GM23338 (cell line): Measurements from ENCODE around the gene TXLNB. TPM values are rescaled to one million over a fixed set of nuclear protein-coding genes. Genes with fewer than 3 reads are reported as not detected.

ENCODE experiments used
- ATAC-seq: fragments of 200-7000 bp; cut with Tn5 transposase; 3 replicates; pipeline ENCODE4 v1.9.1; 2020
- DNase-seq: peaks from one replicate; pipeline ENCODE4 v3.0.0-alpha.2; 2015; ENCODE audit warnings: low spot score
- H2AFZ ChIP-seq: fragments of 200-600 bp; sonication (generic); 2 replicates; pipeline ENCODE4 v1.8.0; 2016; ENCODE audit warnings: antibody characterized with exemption, mild to moderate bottlenecking, moderate library complexity
- H3F3A ChIP-seq: fragments of 200-600 bp; sonication (generic); replicated peaks from 2 replicates; pipeline ENCODE4 v1.8.0; 2017; ENCODE audit warnings: antibody characterized with exemption, mixed run types, low read depth
- H3K27ac ChIP-seq: fragments of 200-600 bp; sonication (generic); 2 replicates; pipeline ENCODE4 v1.6.1; 2016; ENCODE audit warnings: low read depth
- H3K27me3 ChIP-seq: fragments of 200-600 bp; sonication (generic); 2 replicates; pipeline ENCODE4 v1.8.0; 2016; ENCODE audit warnings: mild to moderate bottlenecking, mixed run types, moderate library complexity; ENCODE audit not compliant: insufficient read depth
- H3K36me3 ChIP-seq: fragments of 200-600 bp; sonication (generic); 2 replicates; pipeline ENCODE4 v1.8.0; 2016; ENCODE audit warnings: mild to moderate bottlenecking; ENCODE audit not compliant: insufficient read depth
- H3K4me1 ChIP-seq: fragments of 200-600 bp; sonication (generic); 2 replicates; pipeline ENCODE4 v1.8.0; 2016; ENCODE audit warnings: mild to moderate bottlenecking, moderate library complexity; ENCODE audit not compliant: insufficient read depth
- H3K4me2 ChIP-seq: fragments of 200-600 bp; sonication (generic); 2 replicates; pipeline ENCODE4 v1.7.1; 2017; ENCODE audit warnings: mixed run types
- H3K4me3 ChIP-seq: fragments of 200-600 bp; sonication (generic); 2 replicates; pipeline ENCODE4 v1.6.1; 2016; ENCODE audit warnings: mixed run types
- H3K79me2 ChIP-seq: fragments of 200-600 bp; sonication (generic); replicated peaks from 2 replicates; pipeline ENCODE4 v1.8.0; 2017; ENCODE audit warnings: mild to moderate bottlenecking; ENCODE audit not compliant: insufficient read depth
- H3K9me2 ChIP-seq: fragments of 200-600 bp; sonication (generic); 2 replicates; pipeline ENCODE4 v1.8.0; 2017; ENCODE audit not compliant: insufficient read depth
- H4K20me1 ChIP-seq: fragments of 200-600 bp; sonication (generic); replicated peaks from 2 replicates; pipeline ENCODE4 v1.8.0; 2017; ENCODE audit warnings: mild to moderate bottlenecking; ENCODE audit not compliant: insufficient read depth
- H3K27ac Mint-ChIP-seq: 2 replicates; pipeline ENCODE4 v1.8.0; 2020; ENCODE audit warnings: inconsistent platforms, mild to moderate bottlenecking, moderate library complexity, mixed read lengths
- H3K27me3 Mint-ChIP-seq: 3 replicates; pipeline ENCODE4 v1.8.0; 2022; ENCODE audit warnings: low read depth, mild to moderate bottlenecking, moderate library complexity, mixed read lengths, inconsistent platforms; ENCODE audit not compliant: insufficient read depth, poor library complexity
- H3K36me3 Mint-ChIP-seq: 3 replicates; pipeline ENCODE4 v1.8.0; 2021; ENCODE audit warnings: low read depth, mild to moderate bottlenecking, inconsistent platforms, moderate library complexity, mixed read lengths
- H3K4me1 Mint-ChIP-seq: 3 replicates; pipeline ENCODE4 v1.8.0; 2020; ENCODE audit warnings: mild to moderate bottlenecking, inconsistent platforms, mixed read lengths
- H3K4me3 Mint-ChIP-seq: 3 replicates; pipeline ENCODE4 v1.8.0; 2021; ENCODE audit warnings: moderate library complexity, mild to moderate bottlenecking, inconsistent platforms, mixed read lengths
- H3K9me3 Mint-ChIP-seq: 3 replicates; pipeline ENCODE4 v1.8.0; 2020; ENCODE audit warnings: moderate library complexity, mild to moderate bottlenecking, inconsistent platforms, mixed read lengths
- CREB1 ChIP-seq: fragments of 250-450 bp; sonication (Bioruptor Pico); IDR thresholded peaks from 2 replicates; pipeline ENCODE4 v1.5.0; 2020; ENCODE audit warnings: low read depth, mild to moderate bottlenecking, moderate library complexity
- EZH2phosphoT487 ChIP-seq: fragments of 200-600 bp; sonication (generic); IDR thresholded peaks from one replicate; pipeline ENCODE4 v1.8.1; 2018; ENCODE audit warnings: antibody characterized with exemption; ENCODE audit not compliant: unreplicated experiment
- JUNB ChIP-seq: IDR thresholded peaks from one replicate; pipeline ENCODE4 v1.6.1; 2016; ENCODE audit warnings: antibody characterized with exemption; ENCODE audit not compliant: unreplicated experiment
- NANOG ChIP-seq: IDR thresholded peaks from 2 replicates; pipeline ENCODE4 v1.6.1; 2016; ENCODE audit warnings: antibody characterized with exemption, borderline replicate concordance
- POLR2AphosphoS5 ChIP-seq: IDR thresholded peaks from 2 replicates; pipeline ENCODE4 v1.6.1; 2016; ENCODE audit warnings: antibody characterized with exemption, low read depth
- STAT1 ChIP-seq: IDR thresholded peaks from one replicate; pipeline ENCODE4 v1.6.1; 2016; ENCODE audit warnings: antibody characterized with exemption; ENCODE audit not compliant: unreplicated experiment
- ZNF114 ChIP-seq: fragments of 250-450 bp; sonication (Bioruptor Pico); IDR thresholded peaks from 2 replicates; pipeline ENCODE4 v1.5.0; 2020; ENCODE audit warnings: mild to moderate bottlenecking, moderate library complexity
- ZNF331 ChIP-seq: fragments of 250-450 bp; sonication (Bioruptor Pico); IDR thresholded peaks from 2 replicates; pipeline ENCODE4 v1.5.0; 2020; ENCODE audit warnings: low read depth, mild to moderate bottlenecking, moderate library complexity
- polyA plus RNA-seq: library from polyadenylated mRNA; unstranded; fragments of >200 nt; fragmentation: Nextera tagmentation; extraction: Ambion mirVana; gene quantifications from 2 replicates; pipeline ENCODE4 v1.2.1, GENCODE V29; 2016
- total RNA-seq: library from RNA; depleted of rRNA; stranded (reverse); fragments of >200 nt; shearing (Covaris generic); gene quantifications from 2 replicates; pipeline ENCODE4 v1.2.3, GENCODE V29; 2014
- TF ChIP-seq, protein P1 (sequence below), 2 experiments: fragments of 200-600 bp in 1 of 2; sonication (generic) in 1 of 2; conservative IDR thresholded peaks; 2 replicates each; pipeline versions ENCODE4 v1.5.1 to v1.6.1; 2016 to 2017; ENCODE audit warnings: antibody characterized with exemption in 2 of 2, low read depth in 2 of 2, mild to moderate bottlenecking in 2 of 2, moderate library complexity in 1 of 2
- TF ChIP-seq, protein P2 (sequence below): IDR thresholded peaks from 2 replicates; pipeline ENCODE4 v1.6.1; 2016; ENCODE audit warnings: antibody characterized with exemption
- TF ChIP-seq, protein P3 (sequence below): IDR thresholded peaks from one replicate; pipeline ENCODE4 v1.6.1; 2018; ENCODE audit warnings: antibody characterized with exemption; ENCODE audit not compliant: unreplicated experiment

Gene TXLNB
- total and polyA plus RNA-seq, 2 experiments from 2014 or later, result 0.11 to 0.28 TPM

DNA sequence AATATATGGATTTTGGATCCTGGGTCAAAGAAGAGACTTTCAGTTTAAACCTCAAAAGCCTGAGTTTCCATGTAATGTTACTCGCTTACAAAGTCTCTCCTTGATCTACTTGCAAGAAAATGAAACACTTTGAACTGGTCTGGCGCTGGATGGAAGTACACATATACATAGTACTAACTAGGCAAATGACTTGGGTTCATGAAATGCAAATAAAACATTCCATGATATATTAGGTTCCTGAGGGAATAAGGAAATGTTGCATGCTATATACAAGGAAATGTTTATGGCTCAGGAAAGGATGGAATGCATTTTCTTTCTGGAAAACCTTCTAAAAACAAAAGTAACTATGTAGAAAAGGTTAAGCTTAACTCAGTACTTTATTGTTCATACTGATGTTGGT lies 11.4 kb upstream of the TXLNB start:
- Histone ChIP-seq H3K27ac (no peak overlapping the region), H3K79me2 (no peaks in the 10 kb centered on the region), H3K4me1 (no peaks in the 10 kb centered on the region), H3K9me2 (no peaks in the 10 kb centered on the region; the same call in 1 of the 2 replicates), H2AFZ (no peak overlapping the region), H3K4me3 (no peak overlapping the region), H3K4me2 (no peak overlapping the region), H4K20me1 (no peaks in the 10 kb centered on the region), H3K27me3 (no peaks in the 10 kb centered on the region), H3F3A (no peaks in the 10 kb centered on the region), H3K36me3 (no peaks in the 10 kb centered on the region)
- H3K27ac Mint-ChIP-seq, result no peak overlapping the region
- no peaks in the 10 kb centered on the region for H3K36me3 Mint-ChIP-seq
- H3K9me3 Mint-ChIP-seq, result no peaks in the 10 kb centered on the region
- TF ChIP-seq NANOG, result no peak
- peaks cover 4% of the 10 kb centered on the region; the same call in 2 of the 3 replicates for H3K4me1 Mint-ChIP-seq
- no peaks in the 10 kb centered on the region for H3K27me3 Mint-ChIP-seq
- DNase-seq, result no peak
- no peak for ATAC-seq
- no peak overlapping the region for H3K4me3 Mint-ChIP-seq

DNA sequence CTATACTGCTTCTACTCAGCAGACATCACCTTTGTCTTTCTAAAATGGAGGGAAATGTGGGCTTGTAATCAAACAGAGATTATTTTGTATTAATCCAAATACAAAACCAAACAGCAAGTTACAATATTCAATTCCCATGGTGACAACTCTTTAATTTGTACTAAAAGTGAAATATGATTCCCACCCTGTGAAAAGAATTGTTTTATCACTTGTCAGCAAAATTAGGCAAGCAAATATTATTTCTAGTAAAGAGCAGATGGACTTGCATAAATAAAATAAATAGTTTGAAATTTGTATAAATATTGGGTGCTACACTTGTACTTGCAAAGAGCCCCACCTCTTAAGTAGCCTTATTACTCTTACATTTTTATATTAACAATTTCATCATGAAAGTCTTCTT lies 6.1 kb upstream of the TXLNB start:
- H3K27me3 Mint-ChIP-seq, result no peaks in the 10 kb centered on the region
- H3K4me3 ChIP-seq, result no peak overlapping the region
- no peaks in the 10 kb centered on the region for H3K9me3 Mint-ChIP-seq
- H3K27ac ChIP-seq, result no peak overlapping the region
- H3K27ac Mint-ChIP-seq, result no peak overlapping the region
- H2AFZ ChIP-seq, result no peak overlapping the region
- H3K4me1 ChIP-seq, result no peaks in the 10 kb centered on the region
- no peaks in the 10 kb centered on the region for H3K9me2 ChIP-seq
- H3K4me2 ChIP-seq, result no peak overlapping the region
- H3K27me3 ChIP-seq, result no peaks in the 10 kb centered on the region
- no peaks in the 10 kb centered on the region for H3K79me2 ChIP-seq
- no peaks in the 10 kb centered on the region for H3F3A ChIP-seq
- H3K4me3 Mint-ChIP-seq, result no peak overlapping the region
- no peaks in the 10 kb centered on the region for H3K36me3 ChIP-seq
- H3K4me1 Mint-ChIP-seq, result 0 out of 3 replicates have a peak, but pooled peaks cover 3% of the 10 kb centered on the region
- H4K20me1 ChIP-seq, result no peaks in the 10 kb centered on the region
- 0 out of 3 replicates have a peak, but pooled peaks cover 4% of the 10 kb centered on the region for H3K36me3 Mint-ChIP-seq
- ATAC-seq, result no peak
- DNase-seq, result no peak
- TF ChIP-seq EZH2phosphoT487 (no peak), CREB1 (no peak), JUNB (no peak), ZNF114 (CRISPR knock-in tag) (no peak), ZNF331 (no peak), STAT1 (no peak), NANOG (no peak), POLR2AphosphoS5 (no peak)
- TF ChIP-seq, protein P1, sequence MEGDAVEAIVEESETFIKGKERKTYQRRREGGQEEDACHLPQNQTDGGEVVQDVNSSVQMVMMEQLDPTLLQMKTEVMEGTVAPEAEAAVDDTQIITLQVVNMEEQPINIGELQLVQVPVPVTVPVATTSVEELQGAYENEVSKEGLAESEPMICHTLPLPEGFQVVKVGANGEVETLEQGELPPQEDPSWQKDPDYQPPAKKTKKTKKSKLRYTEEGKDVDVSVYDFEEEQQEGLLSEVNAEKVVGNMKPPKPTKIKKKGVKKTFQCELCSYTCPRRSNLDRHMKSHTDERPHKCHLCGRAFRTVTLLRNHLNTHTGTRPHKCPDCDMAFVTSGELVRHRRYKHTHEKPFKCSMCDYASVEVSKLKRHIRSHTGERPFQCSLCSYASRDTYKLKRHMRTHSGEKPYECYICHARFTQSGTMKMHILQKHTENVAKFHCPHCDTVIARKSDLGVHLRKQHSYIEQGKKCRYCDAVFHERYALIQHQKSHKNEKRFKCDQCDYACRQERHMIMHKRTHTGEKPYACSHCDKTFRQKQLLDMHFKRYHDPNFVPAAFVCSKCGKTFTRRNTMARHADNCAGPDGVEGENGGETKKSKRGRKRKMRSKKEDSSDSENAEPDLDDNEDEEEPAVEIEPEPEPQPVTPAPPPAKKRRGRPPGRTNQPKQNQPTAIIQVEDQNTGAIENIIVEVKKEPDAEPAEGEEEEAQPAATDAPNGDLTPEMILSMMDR (conservative IDR thresholded peaks at IDR 0.05; ENCODE audit: low read depth in 2 of 2), result no peak
- TF ChIP-seq, protein P2, sequence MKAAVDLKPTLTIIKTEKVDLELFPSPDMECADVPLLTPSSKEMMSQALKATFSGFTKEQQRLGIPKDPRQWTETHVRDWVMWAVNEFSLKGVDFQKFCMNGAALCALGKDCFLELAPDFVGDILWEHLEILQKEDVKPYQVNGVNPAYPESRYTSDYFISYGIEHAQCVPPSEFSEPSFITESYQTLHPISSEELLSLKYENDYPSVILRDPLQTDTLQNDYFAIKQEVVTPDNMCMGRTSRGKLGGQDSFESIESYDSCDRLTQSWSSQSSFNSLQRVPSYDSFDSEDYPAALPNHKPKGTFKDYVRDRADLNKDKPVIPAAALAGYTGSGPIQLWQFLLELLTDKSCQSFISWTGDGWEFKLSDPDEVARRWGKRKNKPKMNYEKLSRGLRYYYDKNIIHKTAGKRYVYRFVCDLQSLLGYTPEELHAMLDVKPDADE, result no peak
- TF ChIP-seq, protein P3, sequence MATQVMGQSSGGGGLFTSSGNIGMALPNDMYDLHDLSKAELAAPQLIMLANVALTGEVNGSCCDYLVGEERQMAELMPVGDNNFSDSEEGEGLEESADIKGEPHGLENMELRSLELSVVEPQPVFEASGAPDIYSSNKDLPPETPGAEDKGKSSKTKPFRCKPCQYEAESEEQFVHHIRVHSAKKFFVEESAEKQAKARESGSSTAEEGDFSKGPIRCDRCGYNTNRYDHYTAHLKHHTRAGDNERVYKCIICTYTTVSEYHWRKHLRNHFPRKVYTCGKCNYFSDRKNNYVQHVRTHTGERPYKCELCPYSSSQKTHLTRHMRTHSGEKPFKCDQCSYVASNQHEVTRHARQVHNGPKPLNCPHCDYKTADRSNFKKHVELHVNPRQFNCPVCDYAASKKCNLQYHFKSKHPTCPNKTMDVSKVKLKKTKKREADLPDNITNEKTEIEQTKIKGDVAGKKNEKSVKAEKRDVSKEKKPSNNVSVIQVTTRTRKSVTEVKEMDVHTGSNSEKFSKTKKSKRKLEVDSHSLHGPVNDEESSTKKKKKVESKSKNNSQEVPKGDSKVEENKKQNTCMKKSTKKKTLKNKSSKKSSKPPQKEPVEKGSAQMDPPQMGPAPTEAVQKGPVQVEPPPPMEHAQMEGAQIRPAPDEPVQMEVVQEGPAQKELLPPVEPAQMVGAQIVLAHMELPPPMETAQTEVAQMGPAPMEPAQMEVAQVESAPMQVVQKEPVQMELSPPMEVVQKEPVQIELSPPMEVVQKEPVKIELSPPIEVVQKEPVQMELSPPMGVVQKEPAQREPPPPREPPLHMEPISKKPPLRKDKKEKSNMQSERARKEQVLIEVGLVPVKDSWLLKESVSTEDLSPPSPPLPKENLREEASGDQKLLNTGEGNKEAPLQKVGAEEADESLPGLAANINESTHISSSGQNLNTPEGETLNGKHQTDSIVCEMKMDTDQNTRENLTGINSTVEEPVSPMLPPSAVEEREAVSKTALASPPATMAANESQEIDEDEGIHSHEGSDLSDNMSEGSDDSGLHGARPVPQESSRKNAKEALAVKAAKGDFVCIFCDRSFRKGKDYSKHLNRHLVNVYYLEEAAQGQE, result no peak
